AG04450 (cell line): ENCODE results near the gene SYTL2. TPM values are rescaled to one million over a fixed set of nuclear protein-coding genes. Genes with fewer than 3 reads are reported as not detected.

Source experiments
- CTCF ChIA-PET: fragments of 300-600, 350-600 bp; formaldehyde crosslinking; extraction: SDS; loops from one replicate; lab custom pipeline; 2022; ENCODE audit warnings: antibody characterized with exemption, inconsistent platforms; lab: Charles Lee
- POLR2A ChIA-PET: fragments of 350-600 bp; formaldehyde crosslinking; extraction: SDS; loops from one replicate; lab custom pipeline; 2021; ENCODE audit warnings: antibody characterized with exemption, inconsistent platforms; lab: Yijun Ruan, JAX
- DNase-seq: peaks from one replicate; pipeline ENCODE4 v3.0.0-alpha.2; 2011; ENCODE audit warnings: low read depth, low spot score
- H3K27ac ChIP-seq: one replicate; pipeline ENCODE4 v1.5.1; 2012; ENCODE audit warnings: low read depth, low read length, control low read depth
- H3K27me3 ChIP-seq: one replicate; pipeline ENCODE4 v1.6.0; 2012; ENCODE audit warnings: low read length; ENCODE audit not compliant: control insufficient read depth, insufficient read depth
- H3K4me3 ChIP-seq: 2 replicates; pipeline ENCODE4 v1.5.1; 2011; ENCODE audit warnings: mild to moderate bottlenecking, low read depth, low read length, control low read depth
- H3K9me3 ChIP-seq: 2 replicates; pipeline ENCODE4 v1.5.1; 2012; ENCODE audit warnings: low read length; ENCODE audit not compliant: control insufficient read depth, insufficient read depth
- polyA plus RNA-seq: library from polyadenylated mRNA; depleted of rRNA; stranded (reverse); fragments of >200 nt; gene quantifications from 2 replicates; pipeline ENCODE4 v1.2.3, GENCODE V29; 2011
- TF ChIP-seq, protein P1 (sequence below): IDR thresholded peaks from 2 replicates; pipeline ENCODE4 v1.5.1; 2011; ENCODE audit warnings: low read depth, low read length, control low read depth, inconsistent platforms

The SYTL2 gene
- polyA plus RNA-seq, 1 experiment, result 169 TPM

DNA sequence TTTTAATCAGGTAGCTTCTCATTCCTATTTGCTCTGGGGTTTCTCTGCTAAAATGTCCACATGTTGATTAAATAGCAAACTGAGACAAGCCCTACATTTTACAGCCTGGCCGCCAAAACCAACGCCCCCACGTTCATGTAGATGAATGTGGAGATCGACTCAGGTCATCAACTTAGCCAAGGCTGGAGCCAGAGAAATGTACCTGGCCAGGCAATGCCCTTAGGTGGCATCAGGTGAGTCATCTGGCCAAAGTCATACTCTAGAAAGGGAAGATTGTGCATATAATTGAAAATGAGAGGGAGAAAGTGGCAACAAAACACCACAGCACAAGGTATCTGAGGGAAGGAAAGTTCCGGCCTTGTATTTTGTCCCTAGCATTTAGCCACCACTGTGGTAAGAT lies 87.9 kb downstream of the SYTL2 start:
- Histone ChIP-seq H3K4me3 (no peak overlapping the region), H3K27ac (no peak overlapping the region), H3K9me3 (0 out of 2 replicates have a peak, but pooled peaks cover 2% of the 10 kb centered on the region), H3K27me3 (no peaks in the 10 kb centered on the region)
- ChIA-PET CTCF (no interaction called here), POLR2A (no interaction called here)
- no peak for DNase-seq
- TF ChIP-seq, protein P1, sequence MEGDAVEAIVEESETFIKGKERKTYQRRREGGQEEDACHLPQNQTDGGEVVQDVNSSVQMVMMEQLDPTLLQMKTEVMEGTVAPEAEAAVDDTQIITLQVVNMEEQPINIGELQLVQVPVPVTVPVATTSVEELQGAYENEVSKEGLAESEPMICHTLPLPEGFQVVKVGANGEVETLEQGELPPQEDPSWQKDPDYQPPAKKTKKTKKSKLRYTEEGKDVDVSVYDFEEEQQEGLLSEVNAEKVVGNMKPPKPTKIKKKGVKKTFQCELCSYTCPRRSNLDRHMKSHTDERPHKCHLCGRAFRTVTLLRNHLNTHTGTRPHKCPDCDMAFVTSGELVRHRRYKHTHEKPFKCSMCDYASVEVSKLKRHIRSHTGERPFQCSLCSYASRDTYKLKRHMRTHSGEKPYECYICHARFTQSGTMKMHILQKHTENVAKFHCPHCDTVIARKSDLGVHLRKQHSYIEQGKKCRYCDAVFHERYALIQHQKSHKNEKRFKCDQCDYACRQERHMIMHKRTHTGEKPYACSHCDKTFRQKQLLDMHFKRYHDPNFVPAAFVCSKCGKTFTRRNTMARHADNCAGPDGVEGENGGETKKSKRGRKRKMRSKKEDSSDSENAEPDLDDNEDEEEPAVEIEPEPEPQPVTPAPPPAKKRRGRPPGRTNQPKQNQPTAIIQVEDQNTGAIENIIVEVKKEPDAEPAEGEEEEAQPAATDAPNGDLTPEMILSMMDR, result no peak

DNA sequence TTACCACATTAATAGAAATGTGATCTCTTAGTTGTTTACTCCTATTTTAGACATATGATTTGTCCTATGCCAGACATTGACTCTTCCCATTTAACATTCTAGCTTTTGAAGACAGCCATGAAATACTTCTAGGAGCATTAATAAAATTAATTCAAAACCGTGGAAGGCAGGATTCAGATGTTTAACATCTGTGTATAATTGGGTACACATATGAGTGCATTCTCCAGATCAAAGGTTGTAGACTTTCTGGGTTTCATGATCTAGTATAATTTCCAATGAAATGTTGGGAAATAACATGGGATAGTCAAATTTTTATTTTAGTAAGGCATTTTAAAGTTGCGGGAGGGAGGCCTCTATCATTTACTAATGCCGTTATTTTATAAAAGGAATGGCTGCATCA lies 89.8 kb downstream of the SYTL2 start:
- Histone ChIP-seq H3K27ac (no peak overlapping the region), H3K9me3 (0 out of 2 replicates have a peak, but pooled peaks cover 2% of the 10 kb centered on the region), H3K4me3 (no peak overlapping the region), H3K27me3 (no peaks in the 10 kb centered on the region)
- no peak for DNase-seq
- TF ChIP-seq, protein P1, result no peak
- POLR2A ChIA-PET, result interaction anchor here (0.8 kb wide), 1 partner anchor 16 kb away, joined by 4 read pairs; no protein-coding TSS in a partner anchor
- CTCF ChIA-PET, result no interaction called here

DNA sequence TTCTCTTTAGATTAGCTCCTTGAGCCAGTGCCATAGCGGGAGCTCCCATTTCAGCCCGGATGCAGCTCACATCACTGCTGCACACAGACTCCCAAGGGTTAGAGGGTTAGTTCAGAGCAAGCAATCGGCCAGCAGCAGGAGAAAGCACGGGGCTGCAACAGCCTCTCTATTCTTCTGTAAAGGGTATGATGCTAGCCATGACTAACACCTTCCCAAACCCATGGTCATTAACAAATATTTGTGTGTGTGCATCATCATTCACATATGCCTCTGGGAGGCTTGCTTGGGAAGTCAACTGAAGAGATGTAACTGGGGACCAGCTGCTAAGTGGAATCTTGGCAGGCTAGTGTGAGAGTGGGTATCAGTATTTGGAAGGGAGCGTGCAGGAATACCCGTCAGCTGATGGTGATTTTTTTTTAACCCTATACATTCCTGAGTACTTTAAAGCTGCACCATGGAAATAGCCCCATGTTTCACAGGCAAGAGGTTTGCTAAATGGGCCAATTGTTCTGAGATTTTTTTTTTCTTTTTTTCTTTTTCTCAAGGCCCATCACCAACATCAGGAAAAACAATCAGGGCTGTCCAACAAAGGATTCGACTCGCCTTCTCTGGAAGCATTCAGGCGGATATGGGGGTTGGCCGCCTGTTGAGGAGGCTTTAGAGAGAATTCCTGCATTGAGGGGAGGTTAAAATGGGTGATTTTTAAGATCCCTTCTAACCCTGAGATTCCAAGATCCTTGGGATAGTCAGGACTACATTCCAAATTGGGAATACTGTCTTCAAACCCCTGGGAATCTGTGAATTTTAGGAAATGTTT lies 91.7 kb downstream of the SYTL2 start:
- ChIA-PET POLR2A (interaction anchor here (0.6 to 3.7 kb wide), 9 partner anchors 10 to 115 kb away, joined by 3 to 19 read pairs (median 5); partner anchors contain the start of gene CCDC89), CTCF (interaction anchor here (1.2 to 1.9 kb wide), 2 partner anchors 124 to 135 kb away, joined by 3 to 11 read pairs; partner anchors contain the start of gene CCDC83)
- Histone ChIP-seq H3K27ac (peak overlapping the region; percentile 97), H3K27me3 (no peaks in the 10 kb centered on the region), H3K4me3 (peak overlapping the region; percentile 64), H3K9me3 (no peaks in the 10 kb centered on the region)
- peak; percentile 97 for DNase-seq
- TF ChIP-seq, protein P1, result no peak

DNA sequence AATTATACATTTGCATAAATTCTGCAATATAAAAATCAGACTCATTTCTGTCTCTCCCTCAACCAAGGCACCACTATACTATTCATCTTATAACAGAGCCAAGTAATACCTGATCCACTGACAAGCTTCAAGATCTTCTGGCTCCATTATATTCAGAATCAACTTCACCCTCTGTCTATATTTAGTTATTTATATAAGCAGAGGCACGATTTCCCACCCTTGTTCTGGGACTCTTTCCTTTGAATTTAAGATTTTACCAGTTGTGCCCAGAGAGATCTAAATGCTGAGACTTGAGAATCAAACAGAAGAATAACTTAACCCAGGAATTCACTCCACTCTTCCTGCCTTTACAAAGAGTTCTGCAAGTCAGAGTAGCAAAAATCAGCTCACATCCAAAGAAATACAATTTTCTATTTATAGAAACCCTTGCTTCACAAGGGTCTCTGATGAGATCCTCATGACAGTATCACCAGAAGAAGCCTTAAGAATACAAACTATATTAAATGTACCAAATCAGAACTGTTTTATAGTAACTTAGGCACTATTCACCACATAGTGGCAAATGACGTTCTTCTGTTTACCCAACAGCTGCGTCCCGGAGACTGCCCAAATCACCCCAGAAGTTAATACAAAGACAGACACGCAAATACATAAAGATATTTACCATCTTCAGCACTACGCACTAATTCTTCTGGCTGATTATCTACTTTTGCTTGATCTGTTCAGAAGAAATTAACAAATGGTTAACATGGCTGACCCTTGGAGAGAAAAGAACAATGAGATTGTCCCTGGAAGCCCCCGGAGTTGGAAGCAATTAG lies 92.6 kb downstream of the SYTL2 start:
- ChIA-PET POLR2A (interaction anchor here (0.6 to 3.7 kb wide), 9 partner anchors 9 to 116 kb away, joined by 3 to 19 read pairs (median 5); partner anchors contain the start of gene CCDC89), CTCF (interaction anchor here (1.1 to 1.9 kb wide), 3 partner anchors 23 to 136 kb away, joined by 3 to 11 read pairs (median 4); partner anchors contain the start of gene CCDC83)
- H3K9me3 ChIP-seq, result no peaks in the 10 kb centered on the region
- H3K27ac ChIP-seq, result peak overlapping the region; percentile 97
- no peaks in the 10 kb centered on the region for H3K27me3 ChIP-seq
- peak overlapping the region; percentile 64 for H3K4me3 ChIP-seq
- DNase-seq, result no peak
- TF ChIP-seq, protein P1, result no peak
